IMR-90 (cell line): Measurements from ENCODE around the gene SNX32. TPM values are rescaled to one million over a fixed set of nuclear protein-coding genes. Genes with fewer than 3 reads are reported as not detected.

Source experiments
- ATAC-seq: fragments of 200-7000 bp; cut with Tn5 transposase; 2 replicates; pipeline ENCODE4 v1.9.1; 2020; ENCODE audit warnings: low read depth, mild to moderate bottlenecking, moderate library complexity
- BruUV-seq: library from RNA; stranded (reverse); fragments of 400-500 nt; replicated peaks from 2 replicates; lab custom pipeline; 2021; lab: Mats Ljungman, UMichigan
- CTCF ChIA-PET: fragments of 300-600 bp; formaldehyde crosslinking; extraction: SDS; loops from one replicate; lab custom pipeline; 2021; ENCODE audit warnings: antibody characterized with exemption; lab: Yijun Ruan, JAX
- POLR2A ChIA-PET: fragments of 300-600 bp; sonication (Branson Sonifier 250); formaldehyde crosslinking; loops from one replicate; lab custom pipeline; 2022; ENCODE audit warnings: antibody characterized with exemption; ENCODE audit not compliant: unreplicated experiment; lab: Charles Lee
- DNase-seq: peaks from one replicate; pipeline ENCODE4 v3.0.0; 2013
- H2AFZ ChIP-seq: replicated peaks from 2 replicates; pipeline ENCODE3; 2013; ENCODE audit warnings: low read length, mild to moderate bottlenecking; ENCODE audit not compliant: poor library complexity
- H2AK5ac ChIP-seq: 2 replicates; pipeline ENCODE4 v1.6.1; 2013; ENCODE audit warnings: low read depth, low read length, inconsistent platforms
- H2AK9ac ChIP-seq: replicated peaks from 2 replicates; pipeline ENCODE3; 2013; ENCODE audit warnings: mild to moderate bottlenecking, low read depth, low read length, moderate library complexity; ENCODE audit not compliant: poor library complexity
- H2BK120ac ChIP-seq: 2 replicates; pipeline ENCODE4 v1.6.1; 2013; ENCODE audit warnings: low read depth, low read length, inconsistent platforms
- H2BK15ac ChIP-seq: 3 replicates; pipeline ENCODE4 v1.6.1; 2013; ENCODE audit warnings: low read depth, low read length, inconsistent platforms
- H2BK20ac ChIP-seq: 2 replicates; pipeline ENCODE4 v1.6.1; 2013; ENCODE audit warnings: low read depth, mild to moderate bottlenecking, inconsistent platforms, low read length, moderate library complexity
- H2BK5ac ChIP-seq: 2 replicates; pipeline ENCODE4 v1.6.1; 2013; ENCODE audit warnings: mild to moderate bottlenecking, low read depth, low read length, inconsistent platforms; ENCODE audit not compliant: poor library complexity, severe bottlenecking
- H3K14ac ChIP-seq: replicated peaks from 2 replicates; pipeline ENCODE4 v1.6.1; 2013; ENCODE audit warnings: low read depth, low read length, inconsistent platforms
- H3K18ac ChIP-seq: 2 replicates; pipeline ENCODE4 v1.6.1; 2013; ENCODE audit warnings: low read depth, low read length, control low read depth
- H3K23ac ChIP-seq: 2 replicates; pipeline ENCODE4 v1.6.1; 2013; ENCODE audit warnings: low read depth, low read length, inconsistent platforms
- H3K27ac ChIP-seq: 2 replicates; pipeline ENCODE4 v1.5.1; 2013; ENCODE audit warnings: mild to moderate bottlenecking, control low read depth, low read length; ENCODE audit not compliant: insufficient read depth
- H3K27me3 ChIP-seq: 2 replicates; pipeline ENCODE4 v1.6.1; 2013; ENCODE audit warnings: low read length; ENCODE audit not compliant: control insufficient read depth, insufficient read depth
- H3K36me3 ChIP-seq: 2 replicates; pipeline ENCODE4 v1.6.1; 2013; ENCODE audit warnings: low read length, mixed read lengths; ENCODE audit not compliant: control insufficient read depth, insufficient read depth
- H3K4ac ChIP-seq: 2 replicates; pipeline ENCODE4 v1.6.1; 2013; ENCODE audit warnings: low read depth, low read length, inconsistent platforms
- H3K4me1 ChIP-seq: 2 replicates; pipeline ENCODE4 v1.6.1; 2013; ENCODE audit warnings: low read length, mixed read lengths; ENCODE audit not compliant: control insufficient read depth, insufficient read depth
- H3K4me2 ChIP-seq: 2 replicates; pipeline ENCODE4 v1.6.1; 2013; ENCODE audit warnings: low read depth, mild to moderate bottlenecking, control low read depth, low read length, moderate library complexity
- H3K4me3 ChIP-seq: 2 replicates; pipeline ENCODE4 v1.5.1; 2013; ENCODE audit warnings: low read depth, mild to moderate bottlenecking, control low read depth, low read length, moderate library complexity; ENCODE audit not compliant: insufficient read depth
- H3K56ac ChIP-seq: 2 replicates; pipeline ENCODE4 v1.6.1; 2013; ENCODE audit warnings: low read length, inconsistent platforms; ENCODE audit not compliant: insufficient read depth; ENCODE audit errors: extremely low read depth
- H3K79me1 ChIP-seq, 2 experiments: 2 replicates each; pipeline ENCODE4 v1.6.1; 2013; ENCODE audit warnings: low read length in 2 of 2, inconsistent platforms in 1 of 2, low read depth in 1 of 2
- H3K9ac ChIP-seq: 2 replicates; pipeline ENCODE4 v1.6.1; 2013; ENCODE audit warnings: low read depth, low read length, control low read depth
- H3K9me1 ChIP-seq: 2 replicates; pipeline ENCODE4 v1.6.1; 2013; ENCODE audit warnings: low read length, inconsistent platforms; ENCODE audit not compliant: insufficient read depth
- H3K9me3 ChIP-seq: 2 replicates; pipeline ENCODE4 v1.6.1; 2013; ENCODE audit warnings: low read length; ENCODE audit not compliant: control insufficient read depth, insufficient read depth
- H4K20me1 ChIP-seq: 2 replicates; pipeline ENCODE4 v1.6.1; 2013; ENCODE audit warnings: low read length, inconsistent platforms; ENCODE audit not compliant: insufficient read depth
- H4K5ac ChIP-seq: 2 replicates; pipeline ENCODE4 v1.6.1; 2013; ENCODE audit warnings: mild to moderate bottlenecking, low read depth, low read length, control low read depth
- H4K8ac ChIP-seq, 2 experiments: 2 replicates each; pipeline ENCODE4 v1.6.1; 2013; ENCODE audit warnings: low read depth in 2 of 2, low read length in 2 of 2, control low read depth in 1 of 2, inconsistent platforms in 1 of 2
- H4K91ac ChIP-seq: 2 replicates; pipeline ENCODE4 v1.6.1; 2013; ENCODE audit warnings: low read depth, low read length, inconsistent platforms; ENCODE audit not compliant: insufficient read depth
- BHLHE40 ChIP-seq: fragments of 150-350 bp; IDR thresholded peaks from 2 replicates; pipeline ENCODE4 v1.6.1; 2016; ENCODE audit warnings: mild to moderate bottlenecking, low read depth, low read length
- CHD1 ChIP-seq: IDR thresholded peaks from 2 replicates; pipeline ENCODE4 v1.6.1; 2012; ENCODE audit warnings: low read depth, low read length, improper control_type of control experiment
- FOS ChIP-seq: fragments of 150-350 bp; IDR thresholded peaks from 2 replicates; pipeline ENCODE4 v1.6.1; 2016; ENCODE audit warnings: low read depth, low read length
- MAFK ChIP-seq: IDR thresholded peaks from 2 replicates; pipeline ENCODE4 v1.6.1; 2012; ENCODE audit warnings: low read depth, low read length, improper control_type of control experiment
- MAZ ChIP-seq: IDR thresholded peaks from 2 replicates; pipeline ENCODE4 v1.6.1; 2012; ENCODE audit warnings: low read depth, mild to moderate bottlenecking, low read length, improper control_type of control experiment, moderate library complexity, borderline replicate concordance
- MXI1 ChIP-seq: IDR thresholded peaks from 2 replicates; pipeline ENCODE4 v1.6.1; 2012; ENCODE audit warnings: low read depth, mild to moderate bottlenecking, low read length, moderate library complexity, borderline replicate concordance
- NFE2L2 ChIP-seq: fragments of 150-350 bp; IDR thresholded peaks from 2 replicates; pipeline ENCODE4 v1.6.1; 2016; ENCODE audit warnings: low read depth, mild to moderate bottlenecking, low read length
- RCOR1 ChIP-seq: IDR thresholded peaks from 2 replicates; pipeline ENCODE4 v1.6.1; 2012; ENCODE audit warnings: mild to moderate bottlenecking, low read length, improper control_type of control experiment; ENCODE audit not compliant: insufficient replicate concordance
- RFX5 ChIP-seq: IDR thresholded peaks from 2 replicates; pipeline ENCODE4 v1.8.0; 2012; ENCODE audit warnings: low read depth, mild to moderate bottlenecking, low read length, moderate library complexity
- SMC3 ChIP-seq: fragments of 150-350 bp; IDR thresholded peaks from 2 replicates; pipeline ENCODE4 v1.6.1; 2016; ENCODE audit warnings: low read depth, mild to moderate bottlenecking, antibody characterized with exemption, low read length, moderate library complexity
- WGBS, 2 experiments: methylation state at CpG; one replicate each; pipeline versions ENCODE4 v1.1.5 to v1.1.7; 2013; ENCODE audit warnings: missing lambda C conversion rate in 2 of 2; ENCODE audit not compliant: insufficient read length in 1 of 2; ENCODE audit errors: extremely low coverage in 2 of 2; 5-methylcytosine and 5-hydroxymethylcytosine counted together
- dilution Hi-C: fragments of 300-500 bp; cut with HindIII; formaldehyde crosslinking; loops from one replicate; pipeline ENCODE4 v1.14.3; 2018; ENCODE audit warnings: low sequenced_read_pairs; ENCODE audit not compliant: unreplicated experiment
- in situ Hi-C: fragments of 300-500 bp; cut with MboI; formaldehyde crosslinking; loops from 3 replicates; pipeline ENCODE4 v1.14.3; 2019; ENCODE audit warnings: low sequenced_read_pairs, inconsistent platforms, mixed read lengths
- intact Hi-C: fragments of 100-400 bp; cut with micrococcal nuclease; formaldehyde crosslinking; loops from 2 replicates; pipeline ENCODE4 v1.10.0; 2022
- polyA plus RNA-seq, 3 experiments: library from polyadenylated mRNA; depleted of rRNA; stranded (reverse); fragments of >200 nt; gene quantifications; 2 replicates each; pipeline ENCODE4 v1.2.3, GENCODE V29; 2012; ENCODE audit warnings: low replicate concordance in 1 of 3
- total RNA-seq: library from RNA; depleted of rRNA; stranded (reverse); fragments of >200 nt; gene quantifications from 2 replicates; pipeline ENCODE4 v1.2.3, GENCODE V29; 2012
- TF ChIP-seq, protein P1 (sequence below): conservative IDR thresholded peaks from 2 replicates; pipeline ENCODE4 v1.5.1; 2012; ENCODE audit warnings: mild to moderate bottlenecking, low read depth, low read length, improper control_type of control experiment
- TF ChIP-seq, protein P2 (sequence below): fragments of 150-350 bp; IDR thresholded peaks from 2 replicates; pipeline ENCODE4 v1.6.1; 2017; ENCODE audit warnings: mild to moderate bottlenecking, antibody characterized with exemption, low read length, low read depth
- TF ChIP-seq, protein P3 (sequence below): fragments of 150-350 bp; IDR thresholded peaks from 2 replicates; pipeline ENCODE4 v1.6.1; 2016; ENCODE audit warnings: low read depth, mild to moderate bottlenecking, low read length, moderate library complexity, borderline replicate concordance

Gene SNX32
- total and polyA plus RNA-seq, 2 of the 4 experiments (the other 2 are of a cell fraction) = 0.36 to 0.79 TPM

DNA sequence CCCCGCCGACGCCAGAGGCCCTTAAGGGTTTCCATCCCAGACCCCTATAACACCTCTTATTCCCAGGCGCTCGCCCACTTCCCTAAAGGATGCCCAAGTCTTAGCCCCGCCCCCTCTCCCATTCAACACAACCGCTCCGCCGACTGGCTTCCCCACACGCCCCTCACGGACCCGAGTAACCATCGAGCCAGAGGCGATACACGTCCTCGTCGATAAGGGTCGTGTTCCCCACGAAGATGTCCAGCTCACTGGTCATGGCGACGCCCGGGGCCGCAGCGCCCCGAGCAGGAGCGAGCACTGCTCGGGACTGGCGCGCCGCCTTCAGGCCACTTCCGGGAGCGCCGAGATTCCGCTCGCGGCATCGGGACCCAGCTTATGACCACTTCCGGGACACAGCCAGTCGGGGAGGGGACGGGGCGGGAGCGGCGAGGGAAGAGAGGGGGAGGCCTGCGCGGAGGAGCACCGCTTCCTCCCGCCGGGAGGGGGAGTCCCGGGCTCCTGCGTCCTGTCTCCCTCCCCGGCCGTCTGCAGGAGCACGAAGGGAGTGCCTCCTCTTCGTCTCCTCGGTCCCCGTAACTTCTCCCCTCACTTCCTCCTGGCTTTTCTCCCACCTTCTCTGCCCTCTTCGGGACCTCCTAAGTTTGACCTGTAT is 54.5 kb downstream of the SNX32 start, which contains the start of gene FIBP:
Gene FIBP (minus strand): TSS at position 309 of the 652 bp plus-strand sequence. CDS start 53 bp downstream, at position 256.
- in situ Hi-C loops = no loop called here
- peaks cover 42% of the 10 kb centered on the region for H3K36me3 ChIP-seq
- H3K4me1 ChIP-seq = peaks cover 17% of the 10 kb centered on the region
- no peak for TF ChIP-seq MAFK
- TF ChIP-seq, protein P1, sequence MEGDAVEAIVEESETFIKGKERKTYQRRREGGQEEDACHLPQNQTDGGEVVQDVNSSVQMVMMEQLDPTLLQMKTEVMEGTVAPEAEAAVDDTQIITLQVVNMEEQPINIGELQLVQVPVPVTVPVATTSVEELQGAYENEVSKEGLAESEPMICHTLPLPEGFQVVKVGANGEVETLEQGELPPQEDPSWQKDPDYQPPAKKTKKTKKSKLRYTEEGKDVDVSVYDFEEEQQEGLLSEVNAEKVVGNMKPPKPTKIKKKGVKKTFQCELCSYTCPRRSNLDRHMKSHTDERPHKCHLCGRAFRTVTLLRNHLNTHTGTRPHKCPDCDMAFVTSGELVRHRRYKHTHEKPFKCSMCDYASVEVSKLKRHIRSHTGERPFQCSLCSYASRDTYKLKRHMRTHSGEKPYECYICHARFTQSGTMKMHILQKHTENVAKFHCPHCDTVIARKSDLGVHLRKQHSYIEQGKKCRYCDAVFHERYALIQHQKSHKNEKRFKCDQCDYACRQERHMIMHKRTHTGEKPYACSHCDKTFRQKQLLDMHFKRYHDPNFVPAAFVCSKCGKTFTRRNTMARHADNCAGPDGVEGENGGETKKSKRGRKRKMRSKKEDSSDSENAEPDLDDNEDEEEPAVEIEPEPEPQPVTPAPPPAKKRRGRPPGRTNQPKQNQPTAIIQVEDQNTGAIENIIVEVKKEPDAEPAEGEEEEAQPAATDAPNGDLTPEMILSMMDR = peak; percentile 83
- no peak for TF ChIP-seq RFX5
- 0 out of 2 replicates have a peak, but pooled peaks have one; percentile 28 for TF ChIP-seq BHLHE40
- 0 out of 2 replicates have a peak, but pooled peaks have one; percentile 44 for TF ChIP-seq MXI1
- no peak; the same call in none of the 2 replicates for TF ChIP-seq CHD1
- no peak for TF ChIP-seq RCOR1
- TF ChIP-seq, protein P2, sequence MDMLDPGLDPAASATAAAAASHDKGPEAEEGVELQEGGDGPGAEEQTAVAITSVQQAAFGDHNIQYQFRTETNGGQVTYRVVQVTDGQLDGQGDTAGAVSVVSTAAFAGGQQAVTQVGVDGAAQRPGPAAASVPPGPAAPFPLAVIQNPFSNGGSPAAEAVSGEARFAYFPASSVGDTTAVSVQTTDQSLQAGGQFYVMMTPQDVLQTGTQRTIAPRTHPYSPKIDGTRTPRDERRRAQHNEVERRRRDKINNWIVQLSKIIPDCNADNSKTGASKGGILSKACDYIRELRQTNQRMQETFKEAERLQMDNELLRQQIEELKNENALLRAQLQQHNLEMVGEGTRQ = no peak
- TF ChIP-seq, protein P3, sequence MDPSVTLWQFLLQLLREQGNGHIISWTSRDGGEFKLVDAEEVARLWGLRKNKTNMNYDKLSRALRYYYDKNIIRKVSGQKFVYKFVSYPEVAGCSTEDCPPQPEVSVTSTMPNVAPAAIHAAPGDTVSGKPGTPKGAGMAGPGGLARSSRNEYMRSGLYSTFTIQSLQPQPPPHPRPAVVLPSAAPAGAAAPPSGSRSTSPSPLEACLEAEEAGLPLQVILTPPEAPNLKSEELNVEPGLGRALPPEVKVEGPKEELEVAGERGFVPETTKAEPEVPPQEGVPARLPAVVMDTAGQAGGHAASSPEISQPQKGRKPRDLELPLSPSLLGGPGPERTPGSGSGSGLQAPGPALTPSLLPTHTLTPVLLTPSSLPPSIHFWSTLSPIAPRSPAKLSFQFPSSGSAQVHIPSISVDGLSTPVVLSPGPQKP = no peak
- TF ChIP-seq SMC3 = peak; percentile 41
- no peak for TF ChIP-seq NFE2L2
- peak; percentile 98 for TF ChIP-seq MAZ
- TF ChIP-seq FOS = no peak; the same call in 1 of the 2 replicates

More for the DNA sequence above, 54.5 kb downstream of the SNX32 start, which contains the start of gene FIBP:
- Histone ChIP-seq H3K27ac (peak within 1 kb of the TSS; percentile 93), H4K8ac (peak within 1 kb of the TSS; percentile 74 to 98), H4K91ac (peak within 1 kb of the TSS; percentile 95), H2AK9ac (peak within 1 kb of the TSS; percentile 98), H3K56ac (peak within 1 kb of the TSS; percentile 96), H2BK15ac (peak within 1 kb of the TSS; percentile 65; the same call in 1 of the 3 replicates), H3K9me1 (no peaks in the 10 kb centered on the region), H3K4me3 (peak within 1 kb of the TSS; percentile 81), H3K4ac (peak within 1 kb of the TSS; percentile 98), H3K23ac (peak within 1 kb of the TSS; percentile 99), H3K18ac (peak within 1 kb of the TSS; percentile 70), H4K20me1 (peaks cover 49% of the 10 kb centered on the region), H2BK120ac (peak within 1 kb of the TSS; percentile 87), H3K9me3 (no peaks in the 10 kb centered on the region), H3K27me3 (no peaks in the 10 kb centered on the region), H3K14ac (peak within 1 kb of the TSS; percentile 99), H2AFZ (peak within 1 kb of the TSS; percentile 99), H4K5ac (peak within 1 kb of the TSS; percentile 78), H2AK5ac (peak within 1 kb of the TSS; percentile 90), H3K4me2 (peak within 1 kb of the TSS; percentile 91), H2BK5ac (peak within 1 kb of the TSS; percentile 87), H3K9ac (peak within 1 kb of the TSS; percentile 78), H3K79me1 (peaks cover 9 to 70% of the 10 kb centered on the region in 2 experiments), H2BK20ac (peak within 1 kb of the TSS; percentile 5; the same call in 1 of the 2 replicates)
- POLR2A ChIA-PET = interaction anchor here (0.5 to 4.4 kb wide), 8 partner anchors 8 to 1110 kb away, joined by 3 to 20 read pairs (median 6); partner anchors contain the start of genes FOSL1 and SF1
- dilution Hi-C loops = no loop called here
- CTCF ChIA-PET = interaction anchor here (0.7 to 2.1 kb wide), 18 partner anchors 9 to 176 kb away, joined by 3 to 8 read pairs (median 4); partner anchors contain the start of genes EFEMP2, FOSL1, KAT5 and MUS81
- ATAC-seq = peak; percentile 67
- intact Hi-C loops = loop anchor here (1.0 to 2.0 kb wide), 4 partner anchors 31 to 101 kb away; partner anchors contain the start of gene SART1
- no TSS peak for BruUV-seq
- 0% methylated on average over 14 of the region's 57 CpGs; no CpG with 5 or more reads in 1 of the 2 experiments for WGBS, 2 experiments
- DNase-seq = peak; percentile 96
